Ishikawa (cell line): ENCODE data around the gene RRM2.

Experiments
- CREB1 ChIP-seq: IDR thresholded peaks from 2 replicates; pipeline ENCODE4 v1.6.1; 2012; ENCODE audit warnings: low read depth
- EGR1 ChIP-seq: IDR thresholded peaks from 2 replicates; pipeline ENCODE4 v1.6.1; 2012
- EP300 ChIP-seq: IDR thresholded peaks from 2 replicates; pipeline ENCODE4 v1.6.1; 2012; ENCODE audit warnings: borderline replicate concordance
- FOXM1 ChIP-seq: IDR thresholded peaks from 2 replicates; pipeline ENCODE4 v1.6.1; 2012; ENCODE audit warnings: low read depth, borderline replicate concordance
- NFIC ChIP-seq: IDR thresholded peaks from 2 replicates; pipeline ENCODE4 v1.6.1; 2012
- TAF1 ChIP-seq: IDR thresholded peaks from 2 replicates; pipeline ENCODE4 v1.6.1; 2012; ENCODE audit warnings: low read depth, mild to moderate bottlenecking
- USF1 ChIP-seq: IDR thresholded peaks from 2 replicates; pipeline ENCODE4 v1.6.1; 2012
- YY1 ChIP-seq: IDR thresholded peaks from 2 replicates; pipeline ENCODE4 v1.6.1; 2012; ENCODE audit warnings: low read depth

- TF ChIP-seq EP300 (no peak), USF1 (no peak), CREB1 (no peak), YY1 (no peak), EGR1 (no peak), FOXM1 (no peak), TAF1 (no peak), NFIC (no peak)
These were observed 57.7 kb downstream of the RRM2 start for GRCh38 chr2:10180229-10180628.
